Parathyroid adenoma (tissue), 2 donors: ENCODE measurements around the gene PBX1.

Source experiments
- H2AFZ ChIP-seq: fragments of 300-600 bp; sonication (generic); one replicate; pipeline ENCODE4 v1.7.0; 2017; ENCODE audit warnings: antibody characterized with exemption, mild to moderate bottlenecking
- H3K27ac ChIP-seq: fragments of 300-600 bp; sonication (generic); one replicate; pipeline ENCODE4 v1.7.0; 2017
- H3K27me3 ChIP-seq: fragments of 300-600 bp; sonication (generic); one replicate; pipeline ENCODE4 v1.7.0; 2017; ENCODE audit warnings: low read length; ENCODE audit not compliant: control insufficient read depth, insufficient read depth
- H3K36me3 ChIP-seq: fragments of 300-600 bp; sonication (generic); one replicate; pipeline ENCODE4 v1.7.0; 2017; ENCODE audit warnings: low read length; ENCODE audit not compliant: control insufficient read depth, insufficient read depth
- H3K4me1 ChIP-seq: fragments of 300-600 bp; sonication (generic); one replicate; pipeline ENCODE4 v1.7.0; 2017; ENCODE audit warnings: control low read depth
- H3K4me2 ChIP-seq: fragments of 300-600 bp; sonication (generic); one replicate; pipeline ENCODE4 v1.7.0; 2017; ENCODE audit warnings: low read length
- H3K4me3 ChIP-seq: fragments of 300-600 bp; sonication (generic); one replicate; pipeline ENCODE4 v1.7.0; 2017; ENCODE audit warnings: low read depth, low read length
- H3K79me2 ChIP-seq: fragments of 300-600 bp; sonication (generic); one replicate; pipeline ENCODE4 v1.7.0; 2017; ENCODE audit warnings: control low read depth
- H3K9ac ChIP-seq: fragments of 300-600 bp; sonication (generic); one replicate; pipeline ENCODE4 v1.7.0; 2017; ENCODE audit warnings: mild to moderate bottlenecking
- H3K9me3 ChIP-seq: fragments of 300-600 bp; sonication (generic); one replicate; pipeline ENCODE4 v1.7.0; 2017; ENCODE audit warnings: low read length; ENCODE audit not compliant: control insufficient read depth
- TF ChIP-seq, protein P1 (sequence below): fragments of 300-600 bp; sonication (generic); IDR thresholded peaks from one replicate; pipeline ENCODE4 v1.7.0; 2017; ENCODE audit warnings: antibody characterized with exemption, mild to moderate bottlenecking
- donor health status: primary hyperparathyroidism.

PBX1 gene

GRCh38 chr1:164769486-164770130 lies 210.6 kb downstream of the PBX1 start:
- Histone ChIP-seq H3K36me3 (no peaks in the 10 kb centered on the region), H3K4me1 (peaks cover 44% of the 10 kb centered on the region), H2AFZ (no peak overlapping the region), H3K9ac (no peak overlapping the region), H3K9me3 (no peaks in the 10 kb centered on the region), H3K4me2 (no peak overlapping the region), H3K27ac (peak overlapping the region; percentile 96), H3K79me2 (no peaks in the 10 kb centered on the region), H3K27me3 (no peaks in the 10 kb centered on the region), H3K4me3 (no peak overlapping the region)
- TF ChIP-seq, protein P1, sequence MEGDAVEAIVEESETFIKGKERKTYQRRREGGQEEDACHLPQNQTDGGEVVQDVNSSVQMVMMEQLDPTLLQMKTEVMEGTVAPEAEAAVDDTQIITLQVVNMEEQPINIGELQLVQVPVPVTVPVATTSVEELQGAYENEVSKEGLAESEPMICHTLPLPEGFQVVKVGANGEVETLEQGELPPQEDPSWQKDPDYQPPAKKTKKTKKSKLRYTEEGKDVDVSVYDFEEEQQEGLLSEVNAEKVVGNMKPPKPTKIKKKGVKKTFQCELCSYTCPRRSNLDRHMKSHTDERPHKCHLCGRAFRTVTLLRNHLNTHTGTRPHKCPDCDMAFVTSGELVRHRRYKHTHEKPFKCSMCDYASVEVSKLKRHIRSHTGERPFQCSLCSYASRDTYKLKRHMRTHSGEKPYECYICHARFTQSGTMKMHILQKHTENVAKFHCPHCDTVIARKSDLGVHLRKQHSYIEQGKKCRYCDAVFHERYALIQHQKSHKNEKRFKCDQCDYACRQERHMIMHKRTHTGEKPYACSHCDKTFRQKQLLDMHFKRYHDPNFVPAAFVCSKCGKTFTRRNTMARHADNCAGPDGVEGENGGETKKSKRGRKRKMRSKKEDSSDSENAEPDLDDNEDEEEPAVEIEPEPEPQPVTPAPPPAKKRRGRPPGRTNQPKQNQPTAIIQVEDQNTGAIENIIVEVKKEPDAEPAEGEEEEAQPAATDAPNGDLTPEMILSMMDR: no peak

GRCh38 chr1:164770131-164770529 lies 211.1 kb downstream of the PBX1 start:
- Histone ChIP-seq H3K79me2 (no peaks in the 10 kb centered on the region), H3K4me1 (peaks cover 48% of the 10 kb centered on the region), H3K4me2 (no peak overlapping the region), H3K9me3 (no peaks in the 10 kb centered on the region), H3K36me3 (no peaks in the 10 kb centered on the region), H3K27me3 (no peaks in the 10 kb centered on the region), H3K4me3 (no peak overlapping the region), H2AFZ (no peak overlapping the region), H3K27ac (peak overlapping the region; percentile 96), H3K9ac (no peak overlapping the region)
- TF ChIP-seq, protein P1: no peak

GRCh38 chr1:164771041-164771618 lies 212.1 kb downstream of the PBX1 start:
- H2AFZ ChIP-seq: peak overlapping the region; percentile 38
- peak overlapping the region; percentile 96 for H3K27ac ChIP-seq
- TF ChIP-seq, protein P1: no peak
- H3K4me1 ChIP-seq: peaks cover 53% of the 10 kb centered on the region
- no peaks in the 10 kb centered on the region for H3K9me3 ChIP-seq
- H3K79me2 ChIP-seq: no peaks in the 10 kb centered on the region
- H3K27me3 ChIP-seq: no peaks in the 10 kb centered on the region
- no peaks in the 10 kb centered on the region for H3K36me3 ChIP-seq
- peak overlapping the region; percentile 40 for H3K4me2 ChIP-seq
- H3K4me3 ChIP-seq: peak overlapping the region; percentile 13
- H3K9ac ChIP-seq: no peak overlapping the region

DNA sequence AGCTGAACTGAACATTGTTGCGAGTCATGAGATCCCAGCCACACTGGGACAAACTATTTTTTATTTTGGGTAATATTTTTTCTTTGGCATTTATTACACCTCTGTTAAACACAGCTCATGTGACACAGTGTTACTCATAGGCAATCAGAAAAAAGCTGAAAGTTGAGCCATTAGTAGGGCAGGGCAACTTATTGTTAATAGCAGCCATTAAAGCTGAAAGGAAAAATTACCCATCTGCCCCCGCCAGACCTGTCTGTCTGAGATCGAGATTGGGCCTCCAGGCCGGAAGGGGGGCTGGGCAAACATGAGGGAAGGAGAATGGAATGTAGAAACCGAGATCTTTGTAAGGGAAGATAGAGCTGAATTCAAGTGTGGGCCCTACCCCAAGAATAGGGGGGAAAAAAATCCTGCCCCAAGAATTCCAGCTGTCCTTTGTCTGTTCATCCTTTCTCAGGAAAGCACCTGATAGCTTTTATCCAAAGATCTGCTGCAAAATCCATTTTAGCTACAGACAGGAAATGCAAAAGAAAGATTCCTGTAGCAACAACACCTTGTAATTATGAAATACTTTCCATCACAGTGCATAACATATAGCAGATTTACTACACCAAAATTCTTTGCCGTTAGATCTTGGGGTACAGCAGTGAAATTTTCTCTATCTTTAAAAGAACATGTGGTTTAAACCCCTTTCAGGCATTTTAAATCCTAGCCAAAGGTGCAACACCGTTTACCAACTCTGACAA lies 212.8 kb downstream of the PBX1 start:
- Histone ChIP-seq H3K4me1 (peaks cover 53% of the 10 kb centered on the region), H3K9ac (no peak overlapping the region), H3K4me2 (peak overlapping the region; percentile 40), H3K36me3 (no peaks in the 10 kb centered on the region), H3K27ac (peak overlapping the region; percentile 96), H3K79me2 (no peaks in the 10 kb centered on the region), H3K4me3 (peak overlapping the region; percentile 13), H3K27me3 (no peaks in the 10 kb centered on the region), H3K9me3 (no peaks in the 10 kb centered on the region), H2AFZ (peak overlapping the region; percentile 38)
- TF ChIP-seq, protein P1: no peak
